ENCODE results near the gene RTN4RL2.

DNA sequence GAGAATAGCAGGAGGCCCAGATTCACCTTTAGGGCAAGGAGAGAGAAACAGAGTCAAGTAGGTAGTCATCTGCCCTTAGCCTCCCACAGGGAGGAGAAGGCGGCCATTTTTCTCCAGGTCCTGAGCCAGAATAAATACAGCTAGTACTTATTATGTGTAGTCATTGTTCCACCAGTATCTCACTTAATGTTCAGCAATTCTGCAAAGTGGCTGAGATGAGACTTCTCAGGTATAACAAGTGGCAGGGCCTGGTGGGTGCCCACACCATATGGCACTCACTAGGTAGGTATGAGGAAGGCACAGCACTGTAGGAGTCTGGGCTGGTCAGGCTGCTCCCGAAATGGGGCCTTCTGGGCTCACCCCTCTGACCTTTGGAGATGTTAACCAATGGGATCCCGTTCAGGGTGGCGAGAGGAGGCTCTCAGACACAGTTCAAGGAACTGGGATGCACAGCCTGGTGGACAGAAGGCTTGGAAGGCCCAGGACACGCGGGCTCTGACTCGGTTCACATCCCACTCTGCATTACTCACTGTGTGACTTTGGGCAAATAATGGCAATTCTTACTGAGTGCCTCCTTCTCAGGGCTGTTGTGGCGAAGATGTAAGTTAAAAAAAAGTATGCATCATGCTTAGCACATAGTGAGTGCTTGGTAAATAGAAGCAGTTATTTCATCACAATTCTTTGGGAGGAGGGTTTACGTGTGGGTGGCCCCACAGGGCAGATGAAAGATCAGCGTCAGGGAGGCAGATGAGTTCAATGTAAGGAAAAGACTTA lies 25.1 kb downstream of the RTN4RL2 start:
- TF ChIP-seq CTCF (IDR thresholded peaks at IDR 0.05) (no peak), POLR2A (IDR thresholded peaks at IDR 0.05) (no peak)
